ENCODE data around the gene RABL2A.
"Not testable (repeated sequence)": the region's sequence is repeated elsewhere in the genome, so short reads cannot be mapped to it uniquely, and the experiment has no call there.

RABL2A gene

GRCh38 chr2:113621002-113621401 lies 6.1 kb upstream of the RABL2A start:
- DNase-seq = not testable (repeated sequence)

- not testable (repeated sequence) for DNase-seq
Observed at GRCh38 chr2:113625906-113626305, 1.2 kb upstream of the RABL2A start.

DNA sequence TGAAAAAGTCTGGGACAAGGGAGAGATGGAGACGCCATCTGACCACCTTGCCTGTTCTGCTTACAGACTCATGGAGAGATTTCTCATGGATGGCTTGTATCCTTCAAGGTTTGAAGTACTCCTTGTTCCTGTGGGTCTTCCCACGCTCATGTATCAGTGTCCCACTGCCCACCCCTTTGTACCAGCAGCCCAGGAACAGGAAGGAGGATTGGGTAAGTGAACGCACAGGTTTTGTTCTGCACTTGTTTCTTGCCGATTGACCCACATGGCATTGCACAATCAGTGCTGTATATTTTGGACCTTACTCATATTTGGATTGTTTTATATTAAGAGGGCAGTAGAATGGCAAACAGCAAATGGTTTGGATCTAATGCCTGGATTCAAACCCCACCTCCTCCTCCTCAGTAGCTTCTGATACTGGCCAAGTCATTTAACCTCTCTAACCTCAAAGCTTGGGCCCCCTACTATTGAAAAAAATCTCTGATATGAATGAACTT lies 5.8 kb downstream of the RABL2A start:
- DNase-seq = not testable (repeated sequence)

DNA sequence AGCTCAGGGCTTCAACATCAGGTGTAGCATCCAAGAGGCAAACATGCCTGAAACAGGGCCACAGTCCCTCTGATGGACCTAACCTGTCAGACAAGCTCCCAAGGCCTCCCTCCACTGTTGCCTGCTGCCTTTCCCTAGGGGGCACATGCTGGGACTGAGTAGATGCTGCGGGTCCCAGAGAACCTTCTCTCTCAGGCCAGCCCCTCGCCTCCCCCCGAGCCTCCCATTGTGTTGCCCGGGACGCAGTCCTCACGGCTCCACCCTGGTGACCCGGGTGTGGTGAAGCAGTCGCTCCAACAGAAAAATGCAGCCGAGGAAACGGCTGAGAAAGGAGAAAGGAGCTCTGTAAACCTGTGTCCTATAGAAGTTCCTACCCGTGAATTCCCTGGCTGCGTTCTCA lies 8.3 kb downstream of the RABL2A start:
- DNase-seq = not testable (repeated sequence)

DNA sequence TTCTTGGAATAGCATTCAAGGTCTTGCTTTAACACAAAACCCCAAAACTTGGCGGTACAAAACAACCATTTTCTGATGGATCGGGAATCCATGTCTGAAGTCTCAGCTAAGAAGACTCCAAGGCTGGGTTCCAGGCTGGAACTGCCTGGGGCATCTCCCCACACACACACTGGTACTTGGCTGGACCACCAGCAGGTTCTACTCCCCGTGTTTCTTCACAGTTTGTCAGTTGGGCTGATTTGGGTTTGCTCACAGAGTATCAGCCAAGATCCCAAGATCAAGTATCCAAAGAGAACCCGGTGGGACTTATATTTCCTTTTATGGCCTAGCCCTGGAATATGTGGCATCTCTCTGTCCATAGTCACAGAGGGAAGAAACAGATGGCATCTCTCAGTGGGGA lies 9.2 kb downstream of the RABL2A start:
- not testable (repeated sequence) for DNase-seq

DNA sequence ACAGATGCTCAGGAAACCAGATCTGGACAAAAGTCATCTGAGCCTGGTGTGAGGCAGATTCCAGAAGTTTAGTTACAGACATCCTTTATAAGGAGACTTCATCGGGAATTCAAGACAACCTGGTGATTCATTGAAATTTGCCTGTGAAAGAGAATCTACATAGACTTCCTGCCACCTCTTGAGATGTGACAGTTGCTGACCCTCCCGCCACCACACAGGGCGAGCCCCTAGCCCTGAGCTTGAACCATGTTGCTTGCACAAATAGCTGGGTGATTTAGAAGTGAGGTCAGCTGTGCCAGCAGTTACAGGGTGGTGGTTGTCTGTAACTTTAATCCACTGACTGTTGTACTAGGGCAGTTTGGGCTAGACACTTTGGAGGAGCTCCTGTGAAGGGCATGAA lies 11.0 kb downstream of the RABL2A start:
- not testable (repeated sequence) for DNase-seq

DNA sequence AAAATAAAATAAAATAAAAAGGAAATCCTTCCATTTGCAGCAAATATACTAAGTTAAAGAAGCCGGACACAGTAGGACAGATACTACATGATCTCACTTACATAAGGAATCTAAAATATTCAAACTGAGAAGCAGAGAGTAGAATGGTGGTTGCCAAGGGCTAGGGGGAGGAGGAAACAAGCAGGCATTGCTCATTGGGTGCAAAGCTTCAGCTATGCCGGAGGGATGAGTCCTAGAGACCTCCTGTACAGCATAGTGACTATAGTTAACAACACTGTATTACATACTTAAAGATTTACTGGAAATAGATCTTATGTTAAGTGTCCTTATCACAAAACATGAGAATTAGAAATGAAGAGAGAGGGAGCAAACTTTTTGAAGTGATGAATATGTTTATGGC lies 19.2 kb downstream of the RABL2A start:
- DNase-seq = not testable (repeated sequence)

- DNase-seq = not testable (repeated sequence)
Observed at GRCh38 chr2:113650834-113651815, 24.1 kb downstream of the RABL2A start.

- not testable (repeated sequence) for DNase-seq
Observed at GRCh38 chr2:113652599-113652998, 25.5 kb downstream of the RABL2A start.

DNA sequence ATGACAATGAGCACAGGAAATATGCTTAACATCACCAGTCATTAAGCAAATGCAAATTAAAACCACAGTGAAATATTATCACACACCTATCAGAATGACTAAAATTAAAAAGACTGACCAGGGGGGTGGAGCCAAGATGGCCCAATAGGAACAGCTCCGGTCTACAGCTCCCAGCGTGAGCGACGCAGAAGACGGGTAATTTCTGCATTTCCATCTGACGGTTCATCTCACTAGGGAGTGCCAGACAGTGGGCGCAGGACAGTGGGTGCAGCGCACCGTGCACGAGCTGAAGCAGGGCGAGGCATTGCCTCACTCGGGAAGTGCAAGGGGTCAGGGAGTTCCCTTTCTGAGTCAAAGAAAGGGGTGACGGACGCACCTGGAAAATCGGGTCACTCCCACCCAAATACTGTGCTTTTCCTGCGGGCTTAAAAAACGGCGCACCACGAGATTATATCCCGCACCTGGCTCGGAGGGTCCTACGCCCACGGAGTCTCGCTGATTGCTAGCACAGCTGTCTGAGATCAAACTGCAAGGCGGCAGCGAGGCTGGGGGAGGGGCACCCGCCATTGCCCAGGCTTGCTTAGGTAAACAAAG lies 29.1 kb downstream of the RABL2A start:
- not testable (repeated sequence) for DNase-seq

GRCh38 chr2:113657735-113658134 lies 30.7 kb downstream of the RABL2A start:
- DNase-seq = not testable (repeated sequence)

DNA sequence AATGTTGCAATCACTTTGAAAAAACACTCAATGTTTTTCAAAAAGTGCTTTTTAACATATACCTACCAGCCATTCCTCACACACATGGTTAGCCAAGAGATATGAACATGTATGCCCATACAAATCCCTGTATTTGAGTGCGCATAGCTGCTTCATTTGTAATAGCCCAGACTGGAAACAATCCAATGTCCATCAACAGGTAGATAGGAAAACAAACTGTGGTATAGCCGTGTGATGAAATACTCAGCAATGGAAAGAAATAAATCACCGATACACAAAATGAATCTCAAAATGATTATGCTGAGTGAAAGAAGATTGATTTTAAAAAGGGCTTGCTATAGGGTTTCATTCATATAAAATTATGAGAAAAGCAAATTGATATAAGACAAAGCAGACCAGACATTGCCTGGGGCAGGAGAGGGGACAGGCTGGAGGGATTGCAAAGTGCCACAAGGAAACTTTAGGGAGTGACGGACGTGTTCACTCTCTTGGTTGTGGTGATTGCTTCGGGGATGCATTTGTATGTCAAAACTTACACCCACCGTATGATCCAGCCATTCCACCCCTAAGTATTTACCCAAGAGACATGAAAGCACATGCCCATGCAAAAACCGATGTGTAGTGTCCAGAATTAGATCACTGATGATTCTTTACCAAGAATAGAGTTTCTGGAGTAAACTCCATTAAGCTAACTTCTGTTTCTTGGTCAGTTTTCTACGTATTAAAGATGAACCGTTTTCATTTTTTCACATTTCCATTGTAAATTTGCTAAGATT lies 36.4 kb downstream of the RABL2A start:
- DNase-seq = not testable (repeated sequence)

GRCh38 chr2:113664761-113665533 lies 37.9 kb downstream of the RABL2A start:
- not testable (repeated sequence) for DNase-seq

DNA sequence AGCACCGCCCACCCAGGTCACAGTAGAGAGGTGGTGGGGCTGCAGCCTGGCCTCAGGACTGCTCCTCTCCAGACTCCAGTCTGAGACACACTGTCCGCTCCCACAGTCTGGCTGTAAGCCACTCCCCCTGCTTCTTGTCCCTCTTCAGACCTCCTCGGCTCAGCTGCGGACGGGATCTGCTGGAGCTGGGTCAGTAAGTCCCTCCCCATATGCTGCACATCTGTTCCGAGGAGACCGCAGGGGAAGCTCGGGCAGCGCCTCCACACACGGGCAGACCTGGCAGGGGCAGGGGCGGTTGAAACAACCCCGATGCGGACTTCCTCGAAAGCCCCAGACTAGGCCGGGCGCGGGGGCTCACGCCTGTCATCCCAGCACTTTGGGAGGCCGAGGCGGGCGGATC lies 41.9 kb downstream of the RABL2A start:
- DNase-seq = not testable (repeated sequence)

GRCh38 chr2:113672326-113672932 lies 45.4 kb downstream of the RABL2A start:
- DNase-seq = no peak

DNA sequence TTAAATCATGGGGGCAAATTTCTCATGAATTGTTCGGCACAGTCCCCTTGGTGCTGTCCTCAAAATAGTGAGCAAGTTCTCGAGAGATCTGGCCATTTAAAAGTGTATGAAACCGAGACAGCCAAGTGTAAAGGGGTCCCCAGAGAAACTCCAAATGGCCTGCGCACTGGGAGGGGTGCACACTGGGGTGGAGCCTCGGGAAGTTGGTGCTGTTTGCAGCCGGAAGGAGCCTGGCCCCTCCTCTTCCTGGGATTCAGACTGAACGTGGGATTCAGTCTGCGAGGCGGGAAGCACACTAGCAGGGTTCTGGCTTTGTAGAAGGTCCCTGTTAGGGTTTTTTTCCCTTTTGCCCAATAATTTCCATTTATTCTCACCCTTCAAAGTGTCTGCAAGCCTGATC lies 48.8 kb downstream of the RABL2A start:
- DNase-seq = no peak

- no peak for DNase-seq
Observed at GRCh38 chr2:113676623-113677266, 49.7 kb downstream of the RABL2A start.

- no peak for DNase-seq
Observed at GRCh38 chr2:113677330-113677729, 50.3 kb downstream of the RABL2A start.

GRCh38 chr2:113679457-113679856 lies 52.4 kb downstream of the RABL2A start:
- DNase-seq = no peak

DNA sequence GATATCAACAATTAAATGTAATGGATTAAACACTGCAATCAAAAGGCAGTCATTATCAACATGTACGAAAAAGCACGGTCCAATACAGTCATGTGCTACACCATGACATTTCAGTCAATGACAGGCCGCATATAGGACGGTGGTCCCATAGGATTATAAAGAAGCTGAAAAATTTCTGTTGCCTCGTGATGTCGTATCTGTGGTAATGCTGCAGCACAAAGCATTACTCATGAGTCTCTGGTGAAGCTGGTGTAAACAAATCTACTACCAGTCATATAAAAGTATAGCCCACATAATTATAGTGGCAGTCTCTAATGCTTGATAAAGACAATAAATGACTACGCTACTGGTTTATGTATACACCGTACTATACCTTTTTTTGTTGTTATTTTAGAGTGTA lies 58.4 kb downstream of the RABL2A start:
- DNase-seq = no peak

DNA sequence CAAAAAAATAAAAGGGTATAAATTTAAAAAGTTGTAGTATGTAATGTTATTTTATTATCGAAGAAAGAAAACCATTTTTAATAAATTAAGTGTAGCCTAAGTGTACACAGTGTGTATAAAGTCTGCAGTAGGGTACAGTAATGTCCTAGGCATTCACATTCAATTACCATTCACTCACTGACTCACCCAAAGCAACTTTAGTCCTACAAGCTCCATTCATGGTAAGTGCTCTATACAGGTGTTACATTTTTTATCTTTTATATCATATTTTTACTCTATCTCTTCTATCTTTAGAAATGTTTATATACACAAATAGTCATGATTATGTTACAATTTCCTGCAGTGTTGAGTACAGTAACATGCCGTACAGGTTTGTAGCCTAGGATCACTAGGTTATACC lies 59.5 kb downstream of the RABL2A start:
- DNase-seq = no peak
